Adipocyte (in vitro differentiated cells): ENCODE results near the gene LYSMD3.
A peak's percentile ranks its signal among the peaks of the same experiment; 100 is the strongest.

Source experiments
- DNase-seq: peaks from one replicate; pipeline ENCODE4 v3.0.0-alpha.2; 2015; ENCODE audit warnings: low read depth
- H3K27me3 ChIP-seq: replicated peaks from 2 replicates; pipeline ENCODE4 v1.7.0; 2013; ENCODE audit warnings: mild to moderate bottlenecking, low read length, moderate library complexity; ENCODE audit not compliant: control insufficient read depth, insufficient read depth
- H3K36me3 ChIP-seq: 2 replicates; pipeline ENCODE4 v1.7.0; 2013; ENCODE audit warnings: low read length, mild to moderate bottlenecking, moderate library complexity; ENCODE audit not compliant: control insufficient read depth, insufficient read depth, severe bottlenecking
- H3K4me1 ChIP-seq: 2 replicates; pipeline ENCODE4 v1.7.0; 2013; ENCODE audit warnings: mild to moderate bottlenecking, low read length, moderate library complexity; ENCODE audit not compliant: control insufficient read depth, insufficient read depth
- H3K4me3 ChIP-seq: 2 replicates; pipeline ENCODE4 v1.7.0; 2013; ENCODE audit warnings: mild to moderate bottlenecking, low read length, moderate library complexity
- H3K9ac ChIP-seq: 2 replicates; pipeline ENCODE4 v1.7.0; 2013; ENCODE audit warnings: mild to moderate bottlenecking, low read length, moderate library complexity
- H3K9me3 ChIP-seq: 2 replicates; pipeline ENCODE4 v1.7.0; 2013; ENCODE audit warnings: mild to moderate bottlenecking, low read length, moderate library complexity; ENCODE audit not compliant: control insufficient read depth

LYSMD3 gene

DNA sequence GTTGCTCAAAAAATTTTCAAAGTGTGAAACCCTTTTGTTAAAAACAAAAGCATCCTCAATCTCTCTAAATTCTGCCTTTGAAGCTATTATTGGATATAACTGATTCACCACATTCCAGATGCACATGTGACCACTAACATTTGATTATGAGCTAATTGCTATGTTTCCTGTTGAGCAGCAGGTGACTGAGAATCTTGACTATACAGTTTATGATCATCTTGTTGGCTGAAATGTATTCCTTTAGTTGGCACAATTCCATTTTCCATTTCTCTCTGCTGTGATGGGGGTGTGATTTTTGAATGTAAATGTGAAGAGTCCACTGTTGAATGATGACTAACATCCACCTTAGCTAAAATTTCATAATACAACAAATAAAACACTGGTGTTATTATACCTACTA, 10.7 kb downstream of the LYSMD3 start:
- Histone ChIP-seq H3K4me3 (no peak overlapping the region), H3K27me3 (no peaks in the 10 kb centered on the region), H3K36me3 (peaks cover 52% of the 10 kb centered on the region), H3K4me1 (no peaks in the 10 kb centered on the region), H3K9ac (no peak overlapping the region), H3K9me3 (no peaks in the 10 kb centered on the region)
- DNase-seq: no peak

DNA sequence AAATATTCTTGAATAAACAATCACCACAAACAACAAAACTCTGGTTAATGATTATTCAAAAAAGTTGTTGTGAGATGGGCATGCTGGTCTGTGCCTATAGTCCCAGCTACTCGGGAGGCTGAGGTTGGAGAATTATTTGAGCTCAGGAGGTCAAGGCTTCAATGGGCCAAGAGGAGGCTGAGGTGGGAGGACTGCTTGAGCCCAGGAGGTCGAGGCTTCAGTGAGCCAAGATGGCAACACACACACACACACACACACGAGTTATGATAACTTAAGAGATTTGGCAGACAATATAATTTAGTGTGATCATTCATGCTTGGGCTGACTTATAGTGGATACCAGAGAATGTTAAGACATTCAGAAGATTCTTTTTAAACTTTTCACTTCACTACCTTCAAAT, 14.9 kb downstream of the LYSMD3 start:
- H3K4me1 ChIP-seq: no peaks in the 10 kb centered on the region
- no peaks in the 10 kb centered on the region for H3K27me3 ChIP-seq
- no peak overlapping the region for H3K4me3 ChIP-seq
- H3K9me3 ChIP-seq: no peaks in the 10 kb centered on the region
- H3K36me3 ChIP-seq: peaks cover 15% of the 10 kb centered on the region
- DNase-seq: no peak
- no peak overlapping the region for H3K9ac ChIP-seq

DNA sequence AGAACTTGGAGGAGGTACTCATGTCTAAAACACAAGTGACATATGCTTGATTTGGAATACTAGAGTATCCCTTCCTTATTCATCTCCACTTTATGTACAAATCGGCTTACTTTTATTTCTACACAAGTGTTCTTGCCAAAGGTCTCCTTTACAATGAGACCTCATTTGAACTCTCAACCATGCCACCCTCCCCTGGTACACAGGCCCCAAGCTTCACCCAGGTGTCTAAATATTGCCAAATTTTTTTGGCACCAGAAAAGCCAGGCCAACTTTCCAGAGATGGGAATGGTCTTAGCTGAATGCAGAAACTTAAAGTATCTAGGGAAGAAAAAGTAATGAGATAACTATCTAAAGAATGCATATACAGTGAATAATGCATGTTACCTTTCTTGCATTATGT, 18.9 kb downstream of the LYSMD3 start:
- no peak overlapping the region for H3K9ac ChIP-seq
- no peaks in the 10 kb centered on the region for H3K4me1 ChIP-seq
- no peaks in the 10 kb centered on the region for H3K9me3 ChIP-seq
- H3K36me3 ChIP-seq: peaks cover 6% of the 10 kb centered on the region
- H3K27me3 ChIP-seq: no peaks in the 10 kb centered on the region
- no peak for DNase-seq
- no peak overlapping the region for H3K4me3 ChIP-seq

DNA sequence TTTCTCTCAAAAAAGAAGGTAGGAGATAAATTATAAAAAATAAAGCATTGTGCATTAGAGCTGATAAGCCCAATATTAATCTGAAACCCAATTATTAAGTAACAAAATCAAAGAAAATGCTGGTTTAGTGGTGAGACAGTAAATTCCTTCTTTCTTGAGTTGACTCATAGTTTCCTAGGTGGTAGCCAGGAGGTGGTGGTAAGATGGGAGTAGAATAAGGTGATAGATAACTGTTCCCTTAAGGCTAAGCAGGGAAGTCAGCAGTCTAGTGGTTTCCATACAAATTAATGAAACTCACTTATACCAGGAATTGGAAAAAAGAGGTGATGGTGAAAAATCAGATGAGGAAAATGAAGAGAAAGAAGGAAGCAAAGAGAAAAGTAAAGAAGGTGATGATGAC, 23.2 kb downstream of the LYSMD3 start:
- no peaks in the 10 kb centered on the region for H3K27me3 ChIP-seq
- H3K4me3 ChIP-seq: no peak overlapping the region
- H3K4me1 ChIP-seq: no peaks in the 10 kb centered on the region
- no peak for DNase-seq
- H3K9ac ChIP-seq: no peak overlapping the region
- H3K9me3 ChIP-seq: no peaks in the 10 kb centered on the region
- no peaks in the 10 kb centered on the region for H3K36me3 ChIP-seq

DNA sequence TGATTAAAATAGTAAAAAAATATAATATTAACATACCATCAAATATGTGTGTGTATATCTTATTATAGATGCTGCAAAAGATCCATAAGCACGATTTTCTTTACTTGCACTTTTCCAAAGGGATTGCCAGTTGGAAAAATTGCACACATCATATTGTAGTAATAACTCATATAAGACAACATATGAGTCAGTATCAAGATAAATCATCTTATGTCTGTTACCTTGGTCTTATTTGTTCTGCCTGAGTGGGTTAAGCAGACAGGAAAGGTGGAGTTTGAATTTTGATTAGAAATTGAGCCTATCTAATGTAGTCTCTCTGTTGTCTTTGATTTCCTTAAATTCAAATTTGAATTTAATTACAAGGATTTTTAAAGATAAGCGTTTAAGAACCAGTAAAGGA, 24.6 kb downstream of the LYSMD3 start:
- Histone ChIP-seq H3K4me3 (no peak overlapping the region), H3K4me1 (no peaks in the 10 kb centered on the region), H3K9ac (no peak overlapping the region), H3K27me3 (no peaks in the 10 kb centered on the region), H3K9me3 (no peaks in the 10 kb centered on the region), H3K36me3 (no peaks in the 10 kb centered on the region)
- DNase-seq: no peak

DNA sequence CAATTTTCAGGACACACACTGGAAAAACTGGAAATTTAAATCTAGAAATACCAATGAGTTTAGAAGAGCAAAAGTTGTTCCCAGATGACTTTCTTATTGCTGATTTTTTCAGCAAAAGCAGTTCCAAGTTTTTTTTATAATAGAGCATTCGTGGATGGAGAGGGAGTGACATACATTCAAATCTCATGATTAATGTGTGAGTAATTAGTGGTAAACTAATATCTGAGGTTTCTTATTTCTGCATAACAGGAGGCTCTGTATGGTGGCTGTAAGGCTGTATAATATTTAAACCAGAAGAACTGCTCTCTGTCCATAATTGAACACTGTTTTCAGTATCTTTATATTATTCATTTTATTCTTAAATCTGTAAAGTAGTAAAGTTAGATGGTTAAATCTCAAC, 25.8 kb downstream of the LYSMD3 start:
- H3K27me3 ChIP-seq: no peaks in the 10 kb centered on the region
- H3K4me3 ChIP-seq: no peak overlapping the region
- H3K9me3 ChIP-seq: no peaks in the 10 kb centered on the region
- no peaks in the 10 kb centered on the region for H3K4me1 ChIP-seq
- DNase-seq: no peak
- H3K36me3 ChIP-seq: no peaks in the 10 kb centered on the region
- no peak overlapping the region for H3K9ac ChIP-seq

DNA sequence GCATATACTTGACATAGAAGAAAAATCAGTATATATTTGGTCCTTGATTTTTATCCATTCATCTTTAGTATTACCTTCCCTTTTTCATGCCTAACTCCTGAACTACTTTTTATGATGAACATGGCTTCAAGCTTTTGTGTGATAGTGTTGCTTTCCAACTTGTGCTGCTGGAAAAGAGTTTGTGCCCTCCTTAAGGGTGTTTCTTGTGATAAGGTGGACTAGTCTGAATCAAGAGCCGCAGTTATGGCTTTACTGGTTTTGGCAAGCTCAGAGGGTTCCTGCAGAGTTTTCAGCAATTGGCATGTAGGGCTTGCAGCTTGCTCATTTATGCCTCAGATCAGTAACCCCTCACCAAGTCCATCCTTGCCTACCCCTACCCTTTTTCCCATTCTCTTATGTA, 34.2 kb downstream of the LYSMD3 start:
- no peak overlapping the region for H3K4me3 ChIP-seq
- no peak for DNase-seq
- no peak overlapping the region for H3K9ac ChIP-seq
- H3K36me3 ChIP-seq: no peaks in the 10 kb centered on the region
- H3K4me1 ChIP-seq: no peaks in the 10 kb centered on the region
- peaks cover 9% of the 10 kb centered on the region for H3K9me3 ChIP-seq
- H3K27me3 ChIP-seq: no peaks in the 10 kb centered on the region

DNA sequence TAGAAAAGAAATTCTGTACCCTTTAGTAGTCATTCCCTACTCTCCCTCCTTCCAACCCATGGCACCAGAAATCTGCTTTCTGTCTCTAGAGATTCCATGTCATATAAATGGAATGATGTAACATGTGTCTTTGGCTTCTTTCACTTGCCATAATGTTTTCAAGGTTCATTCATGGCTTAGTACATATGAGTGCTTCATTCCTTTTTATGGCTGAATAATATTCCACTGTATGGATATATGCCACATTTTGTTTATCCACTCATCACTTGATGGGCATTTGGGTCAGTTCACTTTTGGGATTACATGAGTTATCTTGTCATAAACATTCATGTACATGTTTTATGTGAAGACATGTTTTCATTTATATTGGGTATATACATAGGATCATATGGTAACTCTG, 35.3 kb downstream of the LYSMD3 start:
- Histone ChIP-seq H3K27me3 (no peaks in the 10 kb centered on the region), H3K9ac (no peak overlapping the region), H3K4me3 (no peak overlapping the region), H3K36me3 (no peaks in the 10 kb centered on the region), H3K9me3 (peaks cover 9% of the 10 kb centered on the region), H3K4me1 (no peaks in the 10 kb centered on the region)
- DNase-seq: no peak

DNA sequence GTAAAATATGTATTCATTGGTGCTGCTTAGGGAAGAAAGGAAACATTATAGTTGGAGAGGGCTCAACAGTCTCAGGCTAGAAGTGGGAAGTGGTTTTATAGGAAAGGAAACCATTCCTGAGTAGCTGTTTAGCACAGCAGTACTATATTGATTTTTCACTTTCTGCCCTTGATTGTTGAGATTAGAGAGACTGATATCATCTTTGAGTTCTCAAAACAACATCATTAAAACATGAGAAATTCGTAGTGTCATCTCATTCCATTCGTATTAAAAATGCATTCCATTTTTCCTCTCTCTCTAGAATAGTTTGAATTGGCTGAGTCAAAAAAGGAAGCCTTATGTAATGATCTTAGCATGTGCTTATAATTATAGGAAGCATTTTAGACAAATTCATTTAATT, 40.6 kb downstream of the LYSMD3 start:
- peak overlapping the region; percentile 62 for H3K4me3 ChIP-seq
- peak; percentile 65 for DNase-seq
- no peaks in the 10 kb centered on the region for H3K9me3 ChIP-seq
- no peaks in the 10 kb centered on the region for H3K27me3 ChIP-seq
- no peaks in the 10 kb centered on the region for H3K4me1 ChIP-seq
- H3K36me3 ChIP-seq: no peaks in the 10 kb centered on the region
- no peak overlapping the region for H3K9ac ChIP-seq

DNA sequence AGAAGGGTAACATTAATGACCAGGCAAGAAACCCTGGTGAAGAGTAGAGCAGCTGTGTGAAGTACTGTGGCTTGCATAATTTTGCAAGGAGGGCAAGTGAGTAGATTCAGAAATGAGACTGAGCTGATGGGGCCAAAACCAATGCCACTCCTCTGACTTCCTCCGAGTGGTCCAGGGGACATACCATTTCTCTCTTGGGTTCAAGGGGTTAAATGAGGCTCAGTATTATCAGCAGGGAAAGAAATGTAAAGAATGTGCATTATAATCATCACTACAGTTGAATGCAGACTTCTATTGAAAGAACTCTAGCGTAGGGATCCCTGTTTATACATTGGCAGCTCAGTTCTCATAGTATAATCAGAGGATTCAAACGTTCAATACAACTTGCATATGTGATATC, 44.8 kb downstream of the LYSMD3 start:
- H3K4me3 ChIP-seq: no peak overlapping the region
- no peak overlapping the region for H3K9ac ChIP-seq
- DNase-seq: no peak
- H3K9me3 ChIP-seq: no peaks in the 10 kb centered on the region
- H3K4me1 ChIP-seq: no peaks in the 10 kb centered on the region
- H3K27me3 ChIP-seq: no peaks in the 10 kb centered on the region
- no peaks in the 10 kb centered on the region for H3K36me3 ChIP-seq

DNA sequence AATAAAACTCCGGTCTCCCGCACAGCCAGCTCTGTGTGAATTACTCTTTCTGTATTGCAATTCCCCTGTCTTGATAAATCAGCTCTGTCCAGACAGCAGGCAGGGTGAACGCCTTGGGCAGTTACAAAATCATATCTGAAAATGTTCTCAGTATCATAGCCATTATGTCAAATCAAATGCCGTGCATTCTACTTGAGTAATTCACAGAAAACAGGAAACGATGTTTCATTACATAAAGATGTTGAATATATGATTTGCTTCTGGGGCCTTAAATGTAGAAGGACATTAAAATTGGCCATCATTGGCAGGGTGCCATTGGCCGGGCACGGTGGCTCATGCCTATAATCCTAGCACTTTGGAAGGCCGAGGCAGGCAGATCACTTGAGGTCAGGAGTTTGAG, 46.2 kb downstream of the LYSMD3 start:
- Histone ChIP-seq H3K4me1 (no peaks in the 10 kb centered on the region), H3K27me3 (no peaks in the 10 kb centered on the region), H3K36me3 (no peaks in the 10 kb centered on the region), H3K9me3 (no peaks in the 10 kb centered on the region), H3K9ac (no peak overlapping the region), H3K4me3 (no peak overlapping the region)
- DNase-seq: peak; percentile 52

DNA sequence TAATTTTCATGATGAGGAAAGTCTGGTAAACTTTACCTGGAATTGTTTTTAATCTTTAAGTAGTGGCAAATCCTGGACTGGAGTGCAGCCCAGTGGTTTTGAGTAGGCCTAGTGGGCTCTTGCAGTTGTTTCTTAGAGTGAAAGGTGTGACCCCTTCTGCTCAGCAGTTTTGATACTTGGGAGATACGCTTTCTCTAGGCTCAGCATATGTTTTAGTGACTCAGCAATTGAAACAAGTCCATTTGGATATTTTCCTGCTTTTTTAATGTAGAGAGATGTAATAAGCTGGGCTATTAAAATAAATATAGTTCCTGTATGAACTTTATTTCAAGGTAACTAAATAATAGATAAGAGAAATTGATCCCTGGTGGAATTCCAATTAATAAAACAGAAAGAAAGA, 48.7 kb downstream of the LYSMD3 start:
- Histone ChIP-seq H3K36me3 (no peaks in the 10 kb centered on the region), H3K27me3 (no peaks in the 10 kb centered on the region)

More for the DNA sequence above, 48.7 kb downstream of the LYSMD3 start:
- DNase-seq: no peak
- Histone ChIP-seq H3K9ac (no peak overlapping the region), H3K4me1 (no peaks in the 10 kb centered on the region), H3K4me3 (no peak overlapping the region), H3K9me3 (no peaks in the 10 kb centered on the region)
